Tibial artery (tissue), 4 donors: ENCODE measurements around the gene RRAS2.
"Not testable (repeated sequence)": the region's sequence is repeated elsewhere in the genome, so short reads cannot be mapped to it uniquely, and the experiment has no call there.

Experiments used
- DNase-seq, 2 donors: peaks; one replicate each; pipeline ENCODE4 v3.0.0-alpha.2; 2019
- H3K27ac ChIP-seq, 2 donors: fragments of 200-600 bp; sonication (generic) in 1 of 2; 1 replicate in 1 of 2; 2 replicates in 1 of 2; pipeline ENCODE4 v1.5.1; 2018 to 2019; ENCODE audit warnings: mild to moderate bottlenecking in 1 of 2
- H3K27me3 ChIP-seq, 2 donors: fragments of 200-600 bp; sonication (generic) in 1 of 2; one replicate each; pipeline versions ENCODE4 v1.5.1 to v1.6.0; 2016 to 2019
- H3K36me3 ChIP-seq, 3 donors: fragments of 200-600 bp; sonication (generic) in 2 of 3; one replicate each; pipeline ENCODE4 v1.5.1; 2016 to 2019; ENCODE audit warnings: mild to moderate bottlenecking in 2 of 3
- H3K4me1 ChIP-seq, 4 donors: fragments of 200-600 bp; sonication (generic) in 2 of 4; 1 replicate in 3 of 4; 2 replicates in 1 of 4; pipeline ENCODE4 v1.5.1; 2016 to 2019
- H3K4me3 ChIP-seq, 2 donors: fragments of 200-600 bp; sonication (generic) in 1 of 2; 1 replicate in 1 of 2; 2 replicates in 1 of 2; pipeline ENCODE4 v1.5.1; 2018 to 2019; ENCODE audit warnings: mild to moderate bottlenecking in 2 of 2
- H3K9me3 ChIP-seq, 3 donors: fragments of 200-600 bp; sonication (generic) in 1 of 3; one replicate each; pipeline ENCODE4 v1.5.1; 2016 to 2019
- CTCF ChIP-seq, 2 experiments: fragments of 200-600 bp in 1 of 2; fragments of 450-650 bp in 1 of 2; IDR thresholded peaks; one replicate each; pipeline ENCODE4 v1.5.1; 2017 to 2019; ENCODE audit warnings: antibody characterized with exemption in 2 of 2, mild to moderate bottlenecking in 1 of 2, moderate library complexity in 1 of 2
- intact Hi-C: fragments of 100-400 bp; cut with DNase I; formaldehyde crosslinking; loops from one replicate; pipeline ENCODE4 v1.15.0; 2023; ENCODE audit warnings: low total_unique reads

Gene RRAS2

GRCh38 chr11:14350215-14350614 lies 8.8 kb downstream of the RRAS2 start:
- Histone ChIP-seq H3K27ac (no peak overlapping the region), H3K36me3 (no peaks in the 10 kb centered on the region), H3K9me3 (no peaks in the 10 kb centered on the region), H3K4me3 (no peak overlapping the region), H3K27me3 (no peaks in the 10 kb centered on the region), H3K4me1 (no peaks in the 10 kb centered on the region)
- intact Hi-C loops = loop anchor here (10.0 kb wide), 1 partner anchor 105 kb away; no protein-coding TSS in a partner anchor
- DNase-seq = no peak
- TF ChIP-seq CTCF (IDR thresholded peaks at IDR 0.05) = no peak

- no peaks in the 10 kb centered on the region for H3K36me3 ChIP-seq
- H3K9me3 ChIP-seq = no peaks in the 10 kb centered on the region
- no peak overlapping the region for H3K27ac ChIP-seq
- no peak for TF ChIP-seq CTCF (IDR thresholded peaks at IDR 0.05)
- intact Hi-C loops = no loop called here
- no peak overlapping the region for H3K4me3 ChIP-seq
- no peaks in the 10 kb centered on the region for H3K4me1 ChIP-seq
- no peak for DNase-seq
- no peaks in the 10 kb centered on the region for H3K27me3 ChIP-seq
Measured at GRCh38 chr11:14347991-14348390, 11.0 kb downstream of the RRAS2 start.

- TF ChIP-seq CTCF (IDR thresholded peaks at IDR 0.05) = no peak
- H3K36me3 ChIP-seq = no peaks in the 10 kb centered on the region
- H3K9me3 ChIP-seq = no peaks in the 10 kb centered on the region
- no peak overlapping the region for H3K4me3 ChIP-seq
- no peak for DNase-seq
- H3K27ac ChIP-seq = no peak overlapping the region
- intact Hi-C loops = no loop called here
- H3K27me3 ChIP-seq = no peaks in the 10 kb centered on the region
- H3K4me1 ChIP-seq = no peaks in the 10 kb centered on the region
Measured at GRCh38 chr11:14347494-14347893, 11.5 kb downstream of the RRAS2 start.

GRCh38 chr11:14346303-14346955 lies 12.6 kb downstream of the RRAS2 start:
- Histone ChIP-seq H3K9me3 (no peaks in the 10 kb centered on the region), H3K36me3 (no peaks in the 10 kb centered on the region), H3K27ac (no peak overlapping the region), H3K4me3 (no peak overlapping the region), H3K27me3 (no peaks in the 10 kb centered on the region), H3K4me1 (peaks cover 0 to 5% (median 0%) of the 10 kb centered on the region in 4 donors)
- no peak for DNase-seq
- no peak for TF ChIP-seq CTCF (IDR thresholded peaks at IDR 0.05)
- intact Hi-C loops = no loop called here

- no peak overlapping the region for H3K27ac ChIP-seq
Measured at GRCh38 chr11:14345668-14346067, 13.3 kb downstream of the RRAS2 start.

GRCh38 chr11:14345016-14345415 lies 14.0 kb downstream of the RRAS2 start:
- H3K4me1 ChIP-seq, H3K27ac ChIP-seq: not testable (repeated sequence)

More at GRCh38 chr11:14345668-14346067, 13.3 kb downstream of the RRAS2 start:
- Histone ChIP-seq H3K4me3 (no peak overlapping the region), H3K36me3 (no peaks in the 10 kb centered on the region), H3K27me3 (no peaks in the 10 kb centered on the region), H3K9me3 (no peaks in the 10 kb centered on the region), H3K4me1 (peaks cover 0 to 5% (median 0%) of the 10 kb centered on the region in 4 donors)
- intact Hi-C loops = no loop called here
- no peak for TF ChIP-seq CTCF (IDR thresholded peaks at IDR 0.05)
- no peak for DNase-seq

More at GRCh38 chr11:14345016-14345415, 14.0 kb downstream of the RRAS2 start:
- H3K27me3 ChIP-seq, DNase-seq, H3K9me3 ChIP-seq, H3K4me3 ChIP-seq, intact Hi-C loops, H3K36me3 ChIP-seq: not testable (repeated sequence)
